SK-N-SH treated with all-trans-retinoic acid at 6 μM for 48 hours (cell line): Measurements from ENCODE around the gene OR8A1.

Source experiments
- ATAC-seq: fragments of 200-7000 bp; cut with Tn5 transposase; 3 replicates; pipeline ENCODE4 v1.9.1; 2020; ENCODE audit warnings: mild to moderate bottlenecking, moderate library complexity
- BACH2 ChIP-seq: fragments of 250-450 bp; sonication (Bioruptor Pico); IDR thresholded peaks from 2 replicates; pipeline ENCODE4 v1.9.0; 2021; ENCODE audit warnings: mild to moderate bottlenecking, borderline replicate concordance
- CSDC2 ChIP-seq: fragments of 250-450 bp; sonication (Bioruptor Pico); IDR thresholded peaks from 2 replicates; pipeline ENCODE4 v1.5.0; 2020; ENCODE audit warnings: mild to moderate bottlenecking, moderate library complexity
- ESRRG ChIP-seq: fragments of 250-450 bp; sonication (Bioruptor Pico); IDR thresholded peaks from 2 replicates; pipeline ENCODE4 v1.6.1; 2021; ENCODE audit warnings: mild to moderate bottlenecking
- GLIS3 ChIP-seq: fragments of 250-450 bp; sonication (Bioruptor Pico); IDR thresholded peaks from 2 replicates; pipeline ENCODE4 v1.5.0; 2020; ENCODE audit warnings: mild to moderate bottlenecking, moderate library complexity
- ISL1 ChIP-seq: fragments of 250-450 bp; sonication (Bioruptor Pico); IDR thresholded peaks from 2 replicates; pipeline ENCODE4 v2.1.2; 2022; ENCODE audit warnings: mild to moderate bottlenecking, moderate library complexity
- PPARA ChIP-seq: fragments of 250-450 bp; sonication (Bioruptor Pico); IDR thresholded peaks from 2 replicates; pipeline ENCODE4 v1.5.0; 2020; ENCODE audit warnings: mild to moderate bottlenecking, borderline replicate concordance
- RARB ChIP-seq: fragments of 250-450 bp; sonication (Bioruptor Pico); IDR thresholded peaks from 2 replicates; pipeline ENCODE4 v1.8.0; 2021; ENCODE audit warnings: mild to moderate bottlenecking, moderate library complexity
- SNAI2 ChIP-seq: fragments of 250-450 bp; sonication (Bioruptor Pico); IDR thresholded peaks from 2 replicates; pipeline ENCODE4 v1.5.0; 2020; ENCODE audit warnings: mild to moderate bottlenecking, moderate library complexity
- TOX ChIP-seq: fragments of 250-450 bp; sonication (Bioruptor Pico); IDR thresholded peaks from 2 replicates; pipeline ENCODE4 v1.8.0; 2021; ENCODE audit warnings: mild to moderate bottlenecking, moderate library complexity, borderline replicate concordance
- ZC3H10 ChIP-seq: fragments of 250-450 bp; sonication (Bioruptor Pico); IDR thresholded peaks from 2 replicates; pipeline ENCODE4 v1.5.1; 2021; ENCODE audit warnings: mild to moderate bottlenecking, moderate library complexity
- ZFP30 ChIP-seq: fragments of 450-650 bp; formaldehyde crosslinking; IDR thresholded peaks from 2 replicates; pipeline ENCODE4 v1.5.0; 2022; ENCODE audit warnings: mild to moderate bottlenecking, moderate library complexity
- ZNF565 ChIP-seq: fragments of 450-650 bp; formaldehyde crosslinking; conservative IDR thresholded peaks from 2 replicates; pipeline ENCODE4 v1.5.0; 2020; ENCODE audit warnings: low read depth, mild to moderate bottlenecking, moderate library complexity
- ZNF70 ChIP-seq: fragments of 450-650 bp; formaldehyde crosslinking; IDR thresholded peaks from 2 replicates; pipeline ENCODE4 v1.5.0; 2020; ENCODE audit warnings: mild to moderate bottlenecking, moderate library complexity
- ZNF8 ChIP-seq: fragments of 450-650 bp; formaldehyde crosslinking; IDR thresholded peaks from 2 replicates; pipeline ENCODE4 v1.5.0; 2020; ENCODE audit warnings: mild to moderate bottlenecking, moderate library complexity
- TF ChIP-seq, protein P1 (sequence below): fragments of 250-450 bp; sonication (Bioruptor Pico); IDR thresholded peaks from 2 replicates; pipeline ENCODE4 v1.5.0; 2020; ENCODE audit warnings: mild to moderate bottlenecking, moderate library complexity
- TF ChIP-seq, protein P2 (sequence below): fragments of 250-450 bp; sonication (Bioruptor Pico); IDR thresholded peaks from 2 replicates; pipeline ENCODE4 v1.8.0; 2021; ENCODE audit warnings: low read depth, mild to moderate bottlenecking, moderate library complexity, borderline replicate concordance
- TF ChIP-seq, protein P3 (sequence below): fragments of 250-450 bp; sonication (Bioruptor Pico); IDR thresholded peaks from 2 replicates; pipeline ENCODE4 v1.5.1; 2020; ENCODE audit warnings: low read depth, mild to moderate bottlenecking, moderate library complexity
- TF ChIP-seq, protein P4 (sequence below): fragments of 250-450 bp; sonication (Bioruptor Pico); IDR thresholded peaks from 2 replicates; pipeline ENCODE4 v1.5.1; 2021; ENCODE audit warnings: mild to moderate bottlenecking, moderate library complexity
- TF ChIP-seq, protein P5 (sequence below): fragments of 250-450 bp; sonication (Bioruptor Pico); IDR thresholded peaks from 2 replicates; pipeline ENCODE4 v1.8.0; 2020; ENCODE audit warnings: mild to moderate bottlenecking, moderate library complexity, borderline replicate concordance

Gene OR8A1

DNA sequence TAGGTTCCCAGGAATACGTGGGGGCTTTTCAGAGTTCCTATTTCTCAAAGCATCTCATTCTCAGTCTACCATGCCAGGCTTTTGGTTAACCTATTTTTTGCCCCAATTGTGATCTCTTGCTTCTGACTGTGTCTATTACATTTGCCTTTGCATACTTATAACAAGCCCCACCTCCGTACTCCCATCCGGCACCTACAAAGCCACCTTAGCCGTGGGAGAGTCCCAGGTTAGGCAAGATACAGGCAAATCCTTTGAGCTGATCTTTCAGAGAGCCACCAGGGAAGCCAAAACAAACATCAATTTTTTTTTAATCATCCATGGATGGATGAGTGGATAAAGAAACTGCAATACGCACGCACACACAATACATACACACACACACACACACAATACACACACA is 22.8 kb downstream of the OR8A1 start (continued):
- TF ChIP-seq, protein P1, sequence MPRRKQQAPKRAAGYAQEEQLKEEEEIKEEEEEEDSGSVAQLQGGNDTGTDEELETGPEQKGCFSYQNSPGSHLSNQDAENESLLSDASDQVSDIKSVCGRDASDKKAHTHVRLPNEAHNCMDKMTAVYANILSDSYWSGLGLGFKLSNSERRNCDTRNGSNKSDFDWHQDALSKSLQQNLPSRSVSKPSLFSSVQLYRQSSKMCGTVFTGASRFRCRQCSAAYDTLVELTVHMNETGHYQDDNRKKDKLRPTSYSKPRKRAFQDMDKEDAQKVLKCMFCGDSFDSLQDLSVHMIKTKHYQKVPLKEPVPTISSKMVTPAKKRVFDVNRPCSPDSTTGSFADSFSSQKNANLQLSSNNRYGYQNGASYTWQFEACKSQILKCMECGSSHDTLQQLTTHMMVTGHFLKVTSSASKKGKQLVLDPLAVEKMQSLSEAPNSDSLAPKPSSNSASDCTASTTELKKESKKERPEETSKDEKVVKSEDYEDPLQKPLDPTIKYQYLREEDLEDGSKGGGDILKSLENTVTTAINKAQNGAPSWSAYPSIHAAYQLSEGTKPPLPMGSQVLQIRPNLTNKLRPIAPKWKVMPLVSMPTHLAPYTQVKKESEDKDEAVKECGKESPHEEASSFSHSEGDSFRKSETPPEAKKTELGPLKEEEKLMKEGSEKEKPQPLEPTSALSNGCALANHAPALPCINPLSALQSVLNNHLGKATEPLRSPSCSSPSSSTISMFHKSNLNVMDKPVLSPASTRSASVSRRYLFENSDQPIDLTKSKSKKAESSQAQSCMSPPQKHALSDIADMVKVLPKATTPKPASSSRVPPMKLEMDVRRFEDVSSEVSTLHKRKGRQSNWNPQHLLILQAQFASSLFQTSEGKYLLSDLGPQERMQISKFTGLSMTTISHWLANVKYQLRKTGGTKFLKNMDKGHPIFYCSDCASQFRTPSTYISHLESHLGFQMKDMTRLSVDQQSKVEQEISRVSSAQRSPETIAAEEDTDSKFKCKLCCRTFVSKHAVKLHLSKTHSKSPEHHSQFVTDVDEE = no peak
- TF ChIP-seq, all 23 proteins: peak for 0

DNA sequence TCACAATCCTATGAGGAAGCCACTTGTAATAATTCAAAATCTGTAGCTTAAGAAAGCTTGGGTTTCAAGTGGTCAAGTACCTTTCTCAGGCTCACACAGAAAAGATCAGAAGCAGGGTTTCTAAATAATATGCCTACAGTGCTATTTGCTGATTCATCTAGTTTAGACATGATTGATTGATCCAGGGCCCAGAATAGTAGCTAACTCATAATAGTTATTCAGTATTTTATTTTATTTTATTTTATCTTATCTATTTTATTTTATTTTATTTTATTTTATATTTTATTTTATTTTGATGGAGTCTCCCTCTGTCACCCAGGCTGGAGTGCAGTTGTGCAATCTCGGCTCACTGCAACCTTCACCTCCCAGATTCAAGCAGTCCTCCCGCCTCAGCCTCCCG is 25.5 kb downstream of the OR8A1 start:
- no peak for ATAC-seq
- TF ChIP-seq, protein P2, sequence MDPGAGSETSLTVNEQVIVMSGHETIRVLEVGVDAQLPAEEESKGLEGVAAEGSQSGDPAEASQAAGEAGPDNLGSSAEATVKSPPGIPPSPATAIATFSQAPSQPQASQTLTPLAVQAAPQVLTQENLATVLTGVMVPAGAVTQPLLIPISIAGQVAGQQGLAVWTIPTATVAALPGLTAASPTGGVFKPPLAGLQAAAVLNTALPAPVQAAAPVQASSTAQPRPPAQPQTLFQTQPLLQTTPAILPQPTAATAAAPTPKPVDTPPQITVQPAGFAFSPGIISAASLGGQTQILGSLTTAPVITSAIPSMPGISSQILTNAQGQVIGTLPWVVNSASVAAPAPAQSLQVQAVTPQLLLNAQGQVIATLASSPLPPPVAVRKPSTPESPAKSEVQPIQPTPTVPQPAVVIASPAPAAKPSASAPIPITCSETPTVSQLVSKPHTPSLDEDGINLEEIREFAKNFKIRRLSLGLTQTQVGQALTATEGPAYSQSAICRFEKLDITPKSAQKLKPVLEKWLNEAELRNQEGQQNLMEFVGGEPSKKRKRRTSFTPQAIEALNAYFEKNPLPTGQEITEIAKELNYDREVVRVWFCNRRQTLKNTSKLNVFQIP (CRISPR knock-in tag) = no peak
- TF ChIP-seq CSDC2 (CRISPR knock-in tag) = no peak
- TF ChIP-seq, all 23 proteins: peak for 0

DNA sequence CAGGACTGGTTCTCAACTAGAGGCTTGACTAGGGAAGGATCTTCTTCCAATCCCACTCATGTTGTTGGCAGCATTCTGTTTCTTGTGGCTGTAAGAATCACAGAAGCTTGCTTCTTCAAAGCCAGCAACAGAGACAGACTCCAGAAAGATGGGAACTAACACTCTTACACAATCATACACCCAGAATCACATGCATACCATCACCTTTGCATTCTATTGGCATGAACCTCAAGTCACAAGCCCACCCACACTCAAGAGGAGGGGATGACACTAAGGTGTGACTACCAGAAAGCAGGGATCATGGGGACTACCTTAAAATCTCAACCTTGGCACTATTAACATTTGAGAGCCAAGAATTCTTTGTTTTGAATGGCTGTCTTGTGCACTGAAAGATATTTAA is 27.8 kb downstream of the OR8A1 start:
- ATAC-seq = no peak
- TF ChIP-seq RARB (CRISPR knock-in tag) = no peak
- TF ChIP-seq TOX (CRISPR knock-in tag) = no peak
- no peak for TF ChIP-seq ZNF565 (CRISPR knock-in tag)
- TF ChIP-seq, protein P3, sequence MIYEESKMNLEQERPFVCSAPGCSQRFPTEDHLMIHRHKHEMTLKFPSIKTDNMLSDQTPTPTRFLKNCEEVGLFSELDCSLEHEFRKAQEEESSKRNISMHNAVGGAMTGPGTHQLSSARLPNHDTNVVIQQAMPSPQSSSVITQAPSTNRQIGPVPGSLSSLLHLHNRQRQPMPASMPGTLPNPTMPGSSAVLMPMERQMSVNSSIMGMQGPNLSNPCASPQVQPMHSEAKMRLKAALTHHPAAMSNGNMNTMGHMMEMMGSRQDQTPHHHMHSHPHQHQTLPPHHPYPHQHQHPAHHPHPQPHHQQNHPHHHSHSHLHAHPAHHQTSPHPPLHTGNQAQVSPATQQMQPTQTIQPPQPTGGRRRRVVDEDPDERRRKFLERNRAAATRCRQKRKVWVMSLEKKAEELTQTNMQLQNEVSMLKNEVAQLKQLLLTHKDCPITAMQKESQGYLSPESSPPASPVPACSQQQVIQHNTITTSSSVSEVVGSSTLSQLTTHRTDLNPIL (CRISPR knock-in tag) = no peak
- TF ChIP-seq CSDC2 (CRISPR knock-in tag) = no peak

DNA sequence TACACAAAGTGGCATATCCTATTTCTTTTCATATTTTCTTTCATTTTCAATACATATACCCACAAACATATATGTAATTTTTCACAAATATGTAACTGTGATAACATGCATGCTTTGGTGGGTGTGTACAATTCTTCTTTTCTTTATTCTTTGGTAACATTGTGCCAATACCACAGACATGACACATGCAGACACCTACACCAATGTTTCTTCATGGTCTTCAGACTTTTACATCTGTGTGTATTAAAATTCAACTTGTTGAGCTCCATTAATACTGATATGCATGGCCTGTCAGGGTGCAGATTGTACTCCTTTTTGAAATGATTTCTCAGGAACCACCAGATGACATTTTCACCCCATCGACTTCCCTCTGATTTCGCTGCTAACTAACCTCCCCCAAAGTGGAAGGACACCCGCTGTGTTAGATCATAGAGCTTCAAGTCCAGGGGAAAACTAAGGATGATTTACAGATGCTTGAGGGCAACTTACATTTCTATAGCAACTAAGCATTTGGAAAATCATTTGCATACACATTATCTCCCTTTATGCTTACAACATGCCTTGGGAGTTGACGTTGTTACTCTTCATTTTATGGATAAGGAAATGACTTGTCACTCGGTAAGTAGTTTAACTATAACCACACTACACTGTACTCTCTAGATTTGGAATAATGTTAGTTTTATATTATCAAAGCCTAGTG is 31.0 kb downstream of the OR8A1 start:
- ATAC-seq = no peak
- no peak for TF ChIP-seq SNAI2
- TF ChIP-seq CSDC2 (CRISPR knock-in tag) = no peak
- TF ChIP-seq ZFP30 (CRISPR knock-in tag) = no peak
- TF ChIP-seq, protein P3 (CRISPR knock-in tag) = no peak
- no peak for TF ChIP-seq TOX (CRISPR knock-in tag)
- TF ChIP-seq ISL1 = no peak
- no peak for TF ChIP-seq BACH2 (CRISPR knock-in tag)

DNA sequence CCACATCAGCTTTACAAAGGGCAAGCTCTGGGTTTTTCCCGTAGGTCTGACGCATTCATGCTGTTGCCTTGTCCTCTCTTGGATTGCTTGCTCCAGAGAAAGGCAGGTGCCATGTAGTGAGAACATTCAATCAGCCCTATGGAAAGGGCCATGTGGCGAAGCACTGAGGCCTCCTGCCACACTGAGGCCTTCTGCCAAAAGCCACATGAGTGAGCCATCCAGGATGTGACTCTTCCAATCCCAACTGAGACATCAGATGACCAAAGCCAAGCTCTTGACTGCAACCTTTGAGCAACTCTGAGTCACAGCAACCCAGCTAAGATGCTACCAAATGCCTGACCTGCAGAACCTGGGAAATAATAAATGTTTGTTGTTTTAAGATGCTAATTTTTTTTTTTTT is 32.4 kb downstream of the OR8A1 start:
- TF ChIP-seq ESRRG = no peak
- TF ChIP-seq, protein P4, sequence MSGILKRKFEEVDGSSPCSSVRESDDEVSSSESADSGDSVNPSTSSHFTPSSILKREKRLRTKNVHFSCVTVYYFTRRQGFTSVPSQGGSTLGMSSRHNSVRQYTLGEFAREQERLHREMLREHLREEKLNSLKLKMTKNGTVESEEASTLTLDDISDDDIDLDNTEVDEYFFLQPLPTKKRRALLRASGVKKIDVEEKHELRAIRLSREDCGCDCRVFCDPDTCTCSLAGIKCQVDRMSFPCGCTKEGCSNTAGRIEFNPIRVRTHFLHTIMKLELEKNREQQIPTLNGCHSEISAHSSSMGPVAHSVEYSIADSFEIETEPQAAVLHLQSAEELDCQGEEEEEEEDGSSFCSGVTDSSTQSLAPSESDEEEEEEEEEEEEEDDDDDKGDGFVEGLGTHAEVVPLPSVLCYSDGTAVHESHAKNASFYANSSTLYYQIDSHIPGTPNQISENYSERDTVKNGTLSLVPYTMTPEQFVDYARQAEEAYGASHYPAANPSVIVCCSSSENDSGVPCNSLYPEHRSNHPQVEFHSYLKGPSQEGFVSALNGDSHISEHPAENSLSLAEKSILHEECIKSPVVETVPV (CRISPR knock-in tag) = no peak
- no peak for TF ChIP-seq ISL1
- TF ChIP-seq, protein P5, sequence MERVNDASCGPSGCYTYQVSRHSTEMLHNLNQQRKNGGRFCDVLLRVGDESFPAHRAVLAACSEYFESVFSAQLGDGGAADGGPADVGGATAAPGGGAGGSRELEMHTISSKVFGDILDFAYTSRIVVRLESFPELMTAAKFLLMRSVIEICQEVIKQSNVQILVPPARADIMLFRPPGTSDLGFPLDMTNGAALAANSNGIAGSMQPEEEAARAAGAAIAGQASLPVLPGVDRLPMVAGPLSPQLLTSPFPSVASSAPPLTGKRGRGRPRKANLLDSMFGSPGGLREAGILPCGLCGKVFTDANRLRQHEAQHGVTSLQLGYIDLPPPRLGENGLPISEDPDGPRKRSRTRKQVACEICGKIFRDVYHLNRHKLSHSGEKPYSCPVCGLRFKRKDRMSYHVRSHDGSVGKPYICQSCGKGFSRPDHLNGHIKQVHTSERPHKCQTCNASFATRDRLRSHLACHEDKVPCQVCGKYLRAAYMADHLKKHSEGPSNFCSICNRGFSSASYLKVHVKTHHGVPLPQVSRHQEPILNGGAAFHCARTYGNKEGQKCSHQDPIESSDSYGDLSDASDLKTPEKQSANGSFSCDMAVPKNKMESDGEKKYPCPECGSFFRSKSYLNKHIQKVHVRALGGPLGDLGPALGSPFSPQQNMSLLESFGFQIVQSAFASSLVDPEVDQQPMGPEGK (CRISPR knock-in tag) = no peak
- TF ChIP-seq RARB (CRISPR knock-in tag) = no peak
- TF ChIP-seq GLIS3 = no peak
- TF ChIP-seq ZFP30 (CRISPR knock-in tag) = no peak
- TF ChIP-seq ZNF565 (CRISPR knock-in tag) = no peak
- no peak for TF ChIP-seq SNAI2
- TF ChIP-seq ZNF70 (CRISPR knock-in tag) = no peak
- TF ChIP-seq PPARA (CRISPR knock-in tag) = no peak
- TF ChIP-seq, protein P2 (CRISPR knock-in tag) = no peak
- TF ChIP-seq ZC3H10 (CRISPR knock-in tag) = no peak
- no peak for TF ChIP-seq ZNF8 (CRISPR knock-in tag)
- TF ChIP-seq TOX (CRISPR knock-in tag) = no peak
- TF ChIP-seq, protein P3 (CRISPR knock-in tag) = no peak
- TF ChIP-seq CSDC2 (CRISPR knock-in tag) = no peak
- ATAC-seq = no peak
